ENCODE data around the gene DPP3. TPM values are rescaled to one million over a fixed set of nuclear protein-coding genes. Genes with fewer than 3 reads are reported as not detected.

Gene DPP3
- total and polyA plus RNA-seq, 12 donors: 23.6 to 70.9 (median 33.5) TPM

DNA sequence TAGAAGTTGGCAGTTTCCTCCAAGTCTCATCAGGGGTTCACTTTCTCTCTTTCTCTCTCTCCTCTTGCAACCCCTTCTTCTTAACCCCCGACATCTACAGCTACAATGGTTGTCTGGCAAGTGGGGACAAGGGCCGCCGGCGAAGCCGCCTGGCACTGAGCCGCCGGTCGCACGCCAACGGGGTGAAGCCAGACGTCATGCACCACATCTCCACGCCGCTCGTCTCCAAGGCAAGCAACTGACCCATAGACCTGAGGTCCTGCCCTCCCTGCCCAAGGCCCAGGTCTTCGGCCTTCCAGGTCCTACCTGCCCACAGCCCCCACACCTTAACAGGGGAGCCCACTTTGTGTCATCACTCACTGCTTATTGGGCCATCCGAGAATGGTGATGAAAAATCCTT is 9.1 kb upstream of the DPP3 start:
- Histone ChIP-seq H3K36me3 (replicated peaks in 1 of 2) (peaks cover 0 to 28% of the 10 kb centered on the region in 2 donors), H3K4me1 (replicated peaks in 1 of 2) (peaks cover 7 to 10% of the 10 kb centered on the region in 2 donors)
- 95 to 99% (median 97%) methylated on average over 16 of the region's 16 CpGs for WGBS, 4 donors

DNA sequence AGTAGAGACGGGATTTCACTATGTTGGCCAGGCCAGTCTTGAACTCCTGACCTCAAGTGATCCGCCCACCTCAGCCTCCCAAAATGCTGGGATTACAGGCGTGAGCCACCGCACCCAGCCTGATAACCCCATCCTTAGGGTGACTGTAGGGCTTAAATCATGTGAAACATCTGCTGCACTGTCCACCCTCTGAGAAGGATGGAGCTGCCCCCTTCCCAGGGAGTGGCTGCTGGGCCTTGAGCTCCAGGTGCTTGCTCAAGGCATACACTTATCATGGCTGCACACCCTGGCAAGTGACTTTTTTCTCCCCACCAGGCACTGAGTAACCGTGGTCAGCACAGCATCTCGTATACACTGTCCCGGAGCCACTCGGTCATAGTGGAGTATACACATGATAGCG is 8.2 kb upstream of the DPP3 start:
- Histone ChIP-seq H3K4me1 (replicated peaks in 1 of 2) (peaks cover 7 to 10% of the 10 kb centered on the region in 2 donors), H3K27ac (no peak overlapping the region), H3K9me3 (replicated peaks in 1 of 3) (no peaks in the 10 kb centered on the region), H3K36me3 (replicated peaks in 1 of 2) (peaks cover 0 to 28% of the 10 kb centered on the region in 2 donors), H3K27me3 (no peaks in the 10 kb centered on the region), H3K4me3 (no peak overlapping the region)
- 87 to 91% (median 90%) methylated on average over 9 of the region's 9 CpGs for WGBS, 4 donors
- no peak for DNase-seq
- TF ChIP-seq, protein P1, sequence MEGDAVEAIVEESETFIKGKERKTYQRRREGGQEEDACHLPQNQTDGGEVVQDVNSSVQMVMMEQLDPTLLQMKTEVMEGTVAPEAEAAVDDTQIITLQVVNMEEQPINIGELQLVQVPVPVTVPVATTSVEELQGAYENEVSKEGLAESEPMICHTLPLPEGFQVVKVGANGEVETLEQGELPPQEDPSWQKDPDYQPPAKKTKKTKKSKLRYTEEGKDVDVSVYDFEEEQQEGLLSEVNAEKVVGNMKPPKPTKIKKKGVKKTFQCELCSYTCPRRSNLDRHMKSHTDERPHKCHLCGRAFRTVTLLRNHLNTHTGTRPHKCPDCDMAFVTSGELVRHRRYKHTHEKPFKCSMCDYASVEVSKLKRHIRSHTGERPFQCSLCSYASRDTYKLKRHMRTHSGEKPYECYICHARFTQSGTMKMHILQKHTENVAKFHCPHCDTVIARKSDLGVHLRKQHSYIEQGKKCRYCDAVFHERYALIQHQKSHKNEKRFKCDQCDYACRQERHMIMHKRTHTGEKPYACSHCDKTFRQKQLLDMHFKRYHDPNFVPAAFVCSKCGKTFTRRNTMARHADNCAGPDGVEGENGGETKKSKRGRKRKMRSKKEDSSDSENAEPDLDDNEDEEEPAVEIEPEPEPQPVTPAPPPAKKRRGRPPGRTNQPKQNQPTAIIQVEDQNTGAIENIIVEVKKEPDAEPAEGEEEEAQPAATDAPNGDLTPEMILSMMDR (IDR thresholded peaks at IDR 0.05): no peak
- TF ChIP-seq POLR2A (IDR thresholded peaks at IDR 0.05): no peak
- intact Hi-C loops (cut with DNase I): no loop called here

More for the DNA sequence above, 9.1 kb upstream of the DPP3 start:
- intact Hi-C loops (cut with DNase I): no loop called here
- TF ChIP-seq, protein P1 (IDR thresholded peaks at IDR 0.05): no peak
- no peak for TF ChIP-seq POLR2A (IDR thresholded peaks at IDR 0.05)
- Histone ChIP-seq H3K27me3 (no peaks in the 10 kb centered on the region), H3K27ac (no peak overlapping the region), H3K9me3 (replicated peaks in 1 of 3) (no peaks in the 10 kb centered on the region), H3K4me3 (no peak overlapping the region)
- DNase-seq: no peak

DNA sequence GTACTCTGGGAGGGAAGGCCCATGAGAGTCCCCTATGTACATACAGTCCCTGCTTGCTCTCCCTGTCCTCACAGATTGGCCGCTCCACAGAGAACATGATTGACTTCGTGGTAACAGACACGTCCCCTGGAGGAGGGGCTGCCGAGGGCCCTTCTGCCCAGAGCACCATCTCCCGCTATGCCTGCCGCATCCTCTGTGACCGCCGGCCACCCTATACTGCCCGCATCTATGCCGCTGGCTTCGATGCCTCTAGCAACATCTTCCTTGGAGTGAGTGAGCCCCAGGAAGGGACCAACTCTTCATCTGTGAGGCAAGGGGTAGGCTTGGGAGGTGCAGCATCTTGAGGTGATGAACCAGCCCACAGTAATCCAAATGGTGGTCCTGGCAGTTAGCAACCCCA is 7.1 kb upstream of the DPP3 start:
- Histone ChIP-seq H3K27me3 (no peaks in the 10 kb centered on the region), H3K27ac (no peak overlapping the region), H3K4me1 (replicated peaks in 1 of 2) (peaks cover 0 to under 1% of the 10 kb centered on the region in 2 donors), H3K9me3 (replicated peaks in 1 of 3) (no peaks in the 10 kb centered on the region), H3K4me3 (no peak overlapping the region), H3K36me3 (replicated peaks in 1 of 2) (peaks cover 0 to 28% of the 10 kb centered on the region in 2 donors)
- WGBS, 4 donors: 86 to 97% (median 93%) methylated on average over 11 of the region's 11 CpGs
- DNase-seq: no peak
- TF ChIP-seq, protein P1 (IDR thresholded peaks at IDR 0.05): no peak
- no peak for TF ChIP-seq POLR2A (IDR thresholded peaks at IDR 0.05)
- intact Hi-C loops (cut with DNase I): no loop called here

DNA sequence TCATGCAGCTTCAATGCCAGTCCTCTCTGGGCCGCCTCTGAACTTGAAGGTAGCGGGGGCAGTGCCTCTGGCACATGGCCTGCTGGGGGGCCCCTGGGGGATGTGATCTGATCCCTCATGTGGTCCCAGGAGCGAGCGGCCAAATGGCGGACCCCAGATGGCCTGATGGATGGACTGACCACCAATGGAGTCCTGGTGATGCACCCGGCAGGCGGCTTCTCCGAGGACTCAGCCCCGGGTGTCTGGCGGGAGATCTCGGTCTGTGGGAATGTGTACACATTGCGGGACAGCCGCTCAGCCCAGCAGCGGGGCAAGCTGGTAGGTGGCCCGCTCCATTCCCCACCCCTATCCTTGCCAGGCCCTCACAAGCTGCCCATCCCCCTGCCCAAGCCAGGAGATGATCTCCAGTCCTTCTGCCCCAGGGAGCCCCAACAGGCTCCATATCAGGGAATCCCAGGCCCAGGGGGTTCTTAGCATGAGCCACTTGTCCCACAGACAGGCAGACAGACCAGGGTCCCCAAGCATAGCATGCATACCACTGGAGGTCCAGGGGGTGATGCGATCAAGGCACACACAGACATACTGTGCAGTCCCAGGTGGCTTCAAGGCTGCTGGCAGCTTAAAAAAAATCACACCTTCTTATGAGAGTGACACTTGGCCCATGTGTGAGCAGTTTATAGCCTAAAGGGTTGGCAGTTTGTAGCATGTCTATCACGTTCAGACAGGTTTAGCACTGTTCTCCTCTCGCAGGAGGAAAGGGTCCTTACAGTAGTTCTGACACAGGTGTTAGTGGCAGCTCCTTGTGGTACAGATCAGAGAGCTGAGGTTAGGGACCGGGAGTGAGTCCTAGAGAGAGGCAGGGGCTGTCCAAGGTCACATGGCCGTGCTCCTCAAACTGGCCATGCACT is 6.4 kb upstream of the DPP3 start:
- intact Hi-C loops (cut with DNase I): no loop called here
- H3K36me3 ChIP-seq (replicated peaks in 1 of 2): peaks cover 0 to 28% of the 10 kb centered on the region in 2 donors
- 87 to 93% (median 92%) methylated on average over 6 to 20 of the region's 20 CpGs for WGBS, 4 donors

More for the DNA sequence above, 6.4 kb upstream of the DPP3 start:
- Histone ChIP-seq H3K4me1 (replicated peaks in 1 of 2) (peaks cover 0 to 6% of the 10 kb centered on the region in 2 donors), H3K27me3 (no peaks in the 10 kb centered on the region), H3K9me3 (replicated peaks in 1 of 3) (no peaks in the 10 kb centered on the region), H3K27ac (no peak overlapping the region), H3K4me3 (no peak overlapping the region)
- DNase-seq: no peak
- TF ChIP-seq, protein P1 (IDR thresholded peaks at IDR 0.05): no peak
- TF ChIP-seq POLR2A (IDR thresholded peaks at IDR 0.05): no peak

Data from adrenal gland (tissue), 12 donors.